OCI-LY1 (cell line): Measurements from ENCODE around the gene GBF1.

ENCODE experiments used
- H2AFZ ChIP-seq: fragments of 200-600 bp; sonication (generic), shearing (Covaris generic); 2 replicates; pipeline ENCODE4 v1.6.0; 2014; ENCODE audit warnings: antibody characterized with exemption, mild to moderate bottlenecking, low read length
- H3F3A ChIP-seq: fragments of 200-600 bp; sonication (generic), shearing (Covaris generic); 2 replicates; pipeline ENCODE4 v1.6.0; 2014; ENCODE audit warnings: mild to moderate bottlenecking, antibody characterized with exemption, low read length, moderate library complexity; ENCODE audit not compliant: insufficient read depth
- H3K27ac ChIP-seq: fragments of 200-600 bp; sonication (generic); 2 replicates; pipeline ENCODE4 v1.5.1; 2014; ENCODE audit warnings: low read length, mixed run types, mild to moderate bottlenecking, low read depth; ENCODE audit not compliant: poor library complexity, severe bottlenecking
- H3K27me3 ChIP-seq: fragments of 200-600 bp; sonication (generic); 2 replicates; pipeline ENCODE4 v1.6.0; 2014; ENCODE audit warnings: antibody characterized with exemption, mild to moderate bottlenecking, low read length, moderate library complexity; ENCODE audit not compliant: insufficient read depth
- H3K36me3 ChIP-seq: fragments of 200-600 bp; sonication (generic); 2 replicates; pipeline ENCODE4 v1.6.1; 2014; ENCODE audit warnings: mild to moderate bottlenecking, antibody characterized with exemption, low read length, moderate library complexity, mixed read lengths; ENCODE audit not compliant: insufficient read depth
- H3K4me1 ChIP-seq: fragments of 200-600 bp; sonication (generic); 2 replicates; pipeline ENCODE4 v1.5.1; 2014; ENCODE audit warnings: mild to moderate bottlenecking, low read length, moderate library complexity; ENCODE audit not compliant: insufficient read depth, severe bottlenecking
- H3K4me2 ChIP-seq: fragments of 200-600 bp; sonication (generic), shearing (Covaris generic); 2 replicates; pipeline ENCODE4 v1.6.1; 2014; ENCODE audit warnings: low read length
- H3K4me3 ChIP-seq: fragments of 200-600 bp; sonication (generic); 2 replicates; pipeline ENCODE4 v1.5.1; 2014; ENCODE audit warnings: low read length, low read depth, mild to moderate bottlenecking, mixed read lengths; ENCODE audit not compliant: poor library complexity, severe bottlenecking
- H3K79me2 ChIP-seq: fragments of 200-600 bp; shearing (Covaris generic); 2 replicates; pipeline ENCODE4 v1.6.1; 2016; ENCODE audit warnings: mixed run types, low read length, mixed read lengths; ENCODE audit not compliant: insufficient read depth
- H3K9ac ChIP-seq: fragments of 200-600 bp; sonication (generic), shearing (Covaris generic); 2 replicates; pipeline ENCODE4 v1.6.1; 2014; ENCODE audit warnings: mild to moderate bottlenecking, low read length, mixed read lengths
- H3K9me2 ChIP-seq: fragments of 200-600 bp; sonication (generic), shearing (Covaris generic); 2 replicates; pipeline ENCODE4 v1.6.1; 2014; ENCODE audit warnings: low read depth, mild to moderate bottlenecking, low read length, mixed read lengths
- H3K9me3 ChIP-seq: fragments of 200-600 bp; shearing (Covaris generic); 2 replicates; pipeline ENCODE4 v1.6.1; 2014; ENCODE audit warnings: low read length, mixed read lengths
- H4K20me1 ChIP-seq: fragments of 200-600 bp; sonication (generic), shearing (Covaris generic); 2 replicates; pipeline ENCODE4 v1.6.0; 2016; ENCODE audit warnings: mild to moderate bottlenecking, low read length; ENCODE audit not compliant: insufficient read depth
- CTCF ChIP-seq: fragments of 200-600 bp; sonication (generic), shearing (Covaris generic); IDR thresholded peaks from 2 replicates; pipeline ENCODE4 v1.5.1; 2017; ENCODE audit warnings: mild to moderate bottlenecking, antibody characterized with exemption, low read length, moderate library complexity, mixed read lengths
- EZH2 ChIP-seq: fragments of 200-600 bp; sonication (generic), shearing (Covaris generic); IDR thresholded peaks from 2 replicates; pipeline ENCODE4 v1.8.0; 2017; ENCODE audit warnings: borderline replicate concordance, mixed run types, mild to moderate bottlenecking, antibody characterized with exemption, low read length, moderate library complexity, mixed read lengths

Gene GBF1

DNA sequence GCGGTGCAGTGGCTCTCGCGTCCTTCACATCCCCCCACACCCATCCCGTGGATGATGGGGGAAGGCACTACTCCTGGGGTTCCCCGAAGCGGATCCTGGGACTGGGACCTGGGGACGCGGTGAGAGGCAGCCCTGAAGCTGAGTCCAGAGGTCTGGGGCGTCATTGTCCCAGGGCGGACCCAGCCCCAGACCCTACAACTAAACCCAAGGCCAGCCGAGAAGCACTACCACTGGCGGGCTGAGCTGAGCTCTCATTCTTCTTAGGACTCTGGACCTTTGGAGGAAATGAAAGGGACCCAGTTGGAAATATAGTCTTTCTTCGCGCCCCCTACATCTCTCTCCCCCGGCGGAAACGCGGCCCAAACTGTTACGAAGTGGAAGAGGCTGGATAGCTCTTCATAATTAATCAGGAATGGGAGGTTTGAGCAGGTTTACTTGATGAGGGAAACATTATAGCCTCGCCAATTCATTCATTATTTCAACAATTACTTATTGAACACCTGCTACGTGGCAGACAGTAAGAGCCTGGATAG, 174.9 kb downstream of the GBF1 start:
- H3K9me2 ChIP-seq: no peaks in the 10 kb centered on the region
- peak overlapping the region; percentile 85 for H3K27ac ChIP-seq
- no peaks in the 10 kb centered on the region for H3K27me3 ChIP-seq
- TF ChIP-seq CTCF (no peak), EZH2 (no peak)
- H2AFZ ChIP-seq: no peak overlapping the region
- no peaks in the 10 kb centered on the region for H3K36me3 ChIP-seq
- no peaks in the 10 kb centered on the region for H3F3A ChIP-seq
- peak overlapping the region; percentile 73 for H3K9ac ChIP-seq
- H3K9me3 ChIP-seq: no peaks in the 10 kb centered on the region
- H3K4me2 ChIP-seq: peak overlapping the region; percentile 96
- H3K4me1 ChIP-seq: peaks cover 28% of the 10 kb centered on the region
- no peaks in the 10 kb centered on the region for H3K79me2 ChIP-seq
- H3K4me3 ChIP-seq: peak overlapping the region; percentile 85
- H4K20me1 ChIP-seq: no peaks in the 10 kb centered on the region

- Histone ChIP-seq H3K4me2 (peak within 1 kb of the TSS; percentile 96), H3K4me3 (peak within 1 kb of the TSS; percentile 85), H3F3A (no peaks in the 10 kb centered on the region), H3K9me2 (no peaks in the 10 kb centered on the region), H3K27ac (peak within 1 kb of the TSS; percentile 85), H3K9me3 (no peaks in the 10 kb centered on the region), H3K9ac (peak within 1 kb of the TSS; percentile 73), H3K27me3 (no peaks in the 10 kb centered on the region), H3K4me1 (peaks cover 28% of the 10 kb centered on the region), H4K20me1 (no peaks in the 10 kb centered on the region), H2AFZ (no peak within 1 kb of the TSS), H3K36me3 (no peaks in the 10 kb centered on the region), H3K79me2 (no peaks in the 10 kb centered on the region)
- no peak for TF ChIP-seq CTCF
Measured at GRCh38 chr10:102420714-102421506, 175.6 kb downstream of the GBF1 start, which contains the start of gene FBXL15. Gene FBXL15 (plus strand): TSS chr10:102420836. CDS start chr10:102421130, 294 bp downstream.

DNA sequence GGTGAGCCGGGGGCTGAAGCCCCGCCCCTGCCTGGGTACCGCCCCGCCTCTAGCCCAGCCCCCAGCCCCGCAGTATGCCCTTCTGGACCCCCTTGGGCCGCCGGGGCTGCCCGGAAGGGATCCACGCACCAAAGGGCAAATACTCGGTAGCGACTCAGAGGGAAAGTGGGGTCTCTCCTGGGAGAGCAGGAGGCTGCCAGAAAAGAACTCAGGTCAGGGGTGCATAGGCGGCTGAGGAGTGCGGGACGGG, 176.1 kb downstream of the GBF1 start:
- no peaks in the 10 kb centered on the region for H3K36me3 ChIP-seq
- H3F3A ChIP-seq: no peaks in the 10 kb centered on the region
- H2AFZ ChIP-seq: no peak overlapping the region
- H3K4me2 ChIP-seq: peak overlapping the region; percentile 96
- peak overlapping the region; percentile 64 for H3K27ac ChIP-seq
- no peaks in the 10 kb centered on the region for H3K9me2 ChIP-seq
- no peaks in the 10 kb centered on the region for H3K27me3 ChIP-seq
- H3K9ac ChIP-seq: peak overlapping the region; percentile 73
- peaks cover 28% of the 10 kb centered on the region for H3K4me1 ChIP-seq
- TF ChIP-seq EZH2: no peak
- no peak for TF ChIP-seq CTCF
- H3K9me3 ChIP-seq: no peaks in the 10 kb centered on the region
- no peaks in the 10 kb centered on the region for H3K79me2 ChIP-seq
- H4K20me1 ChIP-seq: no peaks in the 10 kb centered on the region
- H3K4me3 ChIP-seq: peak overlapping the region; percentile 85
